Esophagus (tissue), 2 donors: ENCODE data around the gene LACC1. TPM values are rescaled to one million over a fixed set of nuclear protein-coding genes. Genes with fewer than 3 reads are reported as not detected.

ENCODE experiments used
- H3K27ac ChIP-seq, 2 donors: one replicate each; pipeline ENCODE4 v1.5.1; 2013; ENCODE audit warnings: low read depth in 2 of 2, mild to moderate bottlenecking in 2 of 2, inconsistent platforms in 1 of 2, low read length in 1 of 2, moderate library complexity in 1 of 2
- H3K27me3 ChIP-seq, 2 donors: one replicate each; pipeline ENCODE4 v1.6.1; 2013; ENCODE audit warnings: low read length in 2 of 2, control low read depth in 1 of 2, mild to moderate bottlenecking in 1 of 2; ENCODE audit not compliant: insufficient read depth in 2 of 2, control insufficient read depth in 1 of 2
- H3K36me3 ChIP-seq, 2 donors: one replicate each; pipeline ENCODE4 v1.6.1; 2013; ENCODE audit warnings: low read length in 1 of 2; ENCODE audit not compliant: control insufficient read depth in 2 of 2, insufficient read depth in 2 of 2
- H3K4me1 ChIP-seq, 2 donors: one replicate each; pipeline ENCODE4 v1.6.1; 2013; ENCODE audit warnings: low read length in 1 of 2; ENCODE audit not compliant: control insufficient read depth in 2 of 2, insufficient read depth in 2 of 2
- H3K4me3 ChIP-seq, 2 donors: one replicate each; pipeline ENCODE4 v1.5.1; 2013; ENCODE audit warnings: low read length in 2 of 2, mild to moderate bottlenecking in 2 of 2, low read depth in 1 of 2, moderate library complexity in 1 of 2
- H3K9me3 ChIP-seq, 2 donors: one replicate each; pipeline ENCODE4 v1.6.1; 2013; ENCODE audit warnings: mild to moderate bottlenecking in 2 of 2, low read depth in 1 of 2, low read length in 1 of 2, moderate library complexity in 1 of 2; ENCODE audit not compliant: control insufficient read depth in 2 of 2, insufficient read depth in 1 of 2
- WGBS, 2 donors: extraction: QIAGEN DNeasy Blood & Tissue Kit; methylation state at CpG; one replicate each; pipeline ENCODE4 v1.1.7; 2013; 5-methylcytosine and 5-hydroxymethylcytosine counted together
- polyA plus RNA-seq, 2 donors: library from polyadenylated mRNA; stranded (reverse); fragments of 200-250 nt; gene quantifications; one replicate each; pipeline ENCODE4 v1.2.3, GENCODE V29; 2013
- donor health status: healthy with polysubstance abuse.
- donor health status: Bipolar disorder and iron deficiency.

Gene LACC1
- 1 to 10 TPM; 4.6 to 5.0 TPM for polyA plus RNA-seq

DNA sequence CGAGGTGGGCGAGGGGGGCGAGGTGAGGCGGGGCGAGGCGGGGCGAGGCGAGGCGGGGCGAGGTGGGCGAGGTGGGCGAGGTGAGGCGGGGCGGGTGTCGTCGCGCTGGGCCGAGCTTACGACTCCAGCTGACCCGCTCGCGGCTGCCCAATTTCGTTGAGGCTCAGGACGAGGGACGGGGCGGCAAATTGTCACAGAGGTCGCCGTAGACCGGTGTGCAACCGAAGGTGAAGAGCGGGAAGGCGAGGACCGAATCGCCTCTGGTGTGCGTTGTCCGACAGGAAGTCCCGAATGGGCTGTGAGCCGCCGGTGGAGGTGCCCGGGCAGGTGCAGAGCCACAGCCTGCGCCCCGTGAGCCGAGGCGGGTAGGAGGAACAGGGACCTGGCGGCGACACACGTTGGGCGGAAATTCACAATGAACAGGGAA is at the start of gene LACC1:
TSS of gene LACC1 (plus strand) at position 150 of the 427 bp plus-strand sequence. CDS start 1,082 bp downstream, outside the sequence.
- whole genome bisulfite sequencing, 2 donors, result 0 to 1% methylated on average over 37 to 48 of the region's 48 CpGs
- Histone ChIP-seq H3K9me3 (no peaks in the 10 kb centered on the region), H3K27ac (peak within 1 kb of the TSS; percentile 94 to 99), H3K4me3 (peak within 1 kb of the TSS; percentile 65 to 98), H3K4me1 (no peaks in the 10 kb centered on the region), H3K36me3 (no peaks in the 10 kb centered on the region), H3K27me3 (no peaks in the 10 kb centered on the region)

DNA sequence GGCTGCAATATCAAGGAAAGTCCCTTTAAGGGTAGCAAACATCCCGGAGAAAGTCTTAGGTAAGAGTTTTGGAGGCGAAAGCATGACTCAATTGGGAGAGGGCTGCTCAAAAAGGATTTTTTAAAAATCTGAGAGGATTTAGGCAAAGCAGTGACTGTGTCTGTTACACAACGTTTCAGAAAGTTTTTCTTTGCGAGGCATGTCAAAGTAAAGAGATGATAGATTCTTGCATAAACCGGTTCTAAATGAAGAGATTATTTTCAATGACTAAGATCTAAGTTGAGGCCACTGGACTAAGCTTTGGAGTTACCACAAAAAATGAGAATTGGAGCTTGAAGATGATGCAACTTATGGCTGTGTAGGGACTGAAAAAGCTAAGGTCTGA is 49.2 kb upstream of the LACC1 start:
- Histone ChIP-seq H3K36me3 (no peaks in the 10 kb centered on the region), H3K9me3 (no peaks in the 10 kb centered on the region), H3K27me3 (no peaks in the 10 kb centered on the region), H3K4me1 (no peaks in the 10 kb centered on the region), H3K4me3 (no peak overlapping the region), H3K27ac (peak overlapping the region in 1 of 2 donors; percentile 49)
- WGBS, 2 donors, result 34 to 46% methylated on average over 5 of the region's 5 CpGs

DNA sequence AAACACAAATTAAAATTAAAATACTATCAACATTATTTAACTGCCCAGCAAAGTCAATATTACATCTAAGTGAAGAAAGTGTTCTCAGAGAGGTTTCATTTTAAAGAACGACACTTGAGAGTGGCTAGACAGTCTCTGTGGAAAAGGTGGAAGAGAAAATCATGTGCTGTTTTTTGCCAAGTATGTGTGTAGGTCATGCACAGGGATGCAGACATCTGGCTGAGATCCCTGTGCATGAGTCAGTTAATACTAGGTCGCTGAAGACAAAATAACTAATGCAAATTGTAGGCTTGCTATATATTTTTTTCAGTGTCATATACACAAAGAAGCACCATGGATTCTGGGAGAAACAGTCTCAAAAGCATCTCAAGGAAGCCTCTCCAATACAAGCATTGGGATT is 48.6 kb upstream of the LACC1 start:
- 42 to 57% methylated on average over 2 of the region's 2 CpGs for WGBS, 2 donors
- no peak overlapping the region for H3K27ac ChIP-seq
- H3K9me3 ChIP-seq, result no peaks in the 10 kb centered on the region
- H3K4me3 ChIP-seq, result no peak overlapping the region
- no peaks in the 10 kb centered on the region for H3K36me3 ChIP-seq
- H3K27me3 ChIP-seq, result no peaks in the 10 kb centered on the region
- no peaks in the 10 kb centered on the region for H3K4me1 ChIP-seq

DNA sequence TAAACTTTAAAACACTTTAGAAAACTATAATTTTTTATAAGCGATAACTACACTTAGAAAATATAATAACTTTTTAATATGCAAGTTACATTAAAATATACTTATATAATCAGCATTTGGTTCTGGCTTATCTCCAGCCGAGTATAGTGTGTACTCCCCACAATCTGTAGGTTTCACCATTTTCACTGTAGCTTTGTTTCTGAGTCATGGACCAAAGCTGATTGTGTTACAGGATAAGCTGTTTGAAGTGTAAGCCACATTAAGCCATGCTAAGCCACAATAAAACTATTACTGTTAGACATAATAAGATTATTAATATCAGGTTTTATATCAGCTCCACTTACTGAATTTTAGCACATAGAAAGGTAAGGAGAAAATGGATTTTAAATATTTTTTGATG is 44.0 kb upstream of the LACC1 start:
- no peaks in the 10 kb centered on the region for H3K4me1 ChIP-seq
- H3K9me3 ChIP-seq, result no peaks in the 10 kb centered on the region
- H3K36me3 ChIP-seq, result no peaks in the 10 kb centered on the region
- no peak overlapping the region for H3K27ac ChIP-seq
- 69 to 88% methylated on average over 2 of the region's 2 CpGs for WGBS, 2 donors
- no peaks in the 10 kb centered on the region for H3K27me3 ChIP-seq
- H3K4me3 ChIP-seq, result no peak overlapping the region

DNA sequence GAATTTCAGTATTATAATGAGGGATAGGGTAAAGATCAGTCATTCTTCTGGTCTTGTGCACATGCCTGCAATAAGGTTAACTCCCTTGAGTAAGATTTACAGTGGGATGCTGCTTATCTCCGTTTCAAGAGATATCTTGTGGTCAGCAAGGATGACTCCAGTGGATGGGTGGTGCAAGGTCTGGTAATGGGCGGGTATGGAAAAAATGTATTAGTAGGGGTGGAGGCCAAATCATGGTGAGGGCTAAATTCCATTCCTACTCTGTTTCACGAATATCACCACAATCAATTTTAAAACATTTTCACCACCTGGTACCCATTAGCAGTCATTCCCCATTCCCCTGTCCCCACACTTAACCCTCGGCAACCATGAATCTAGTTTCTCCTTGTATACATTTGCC is 40.8 kb upstream of the LACC1 start:
- Histone ChIP-seq H3K27ac (no peak overlapping the region), H3K36me3 (no peaks in the 10 kb centered on the region), H3K4me3 (no peak overlapping the region), H3K27me3 (no peaks in the 10 kb centered on the region), H3K4me1 (no peaks in the 10 kb centered on the region), H3K9me3 (no peaks in the 10 kb centered on the region)
- WGBS, 2 donors, result 80% methylated on average over 4 of the region's 4 CpGs

DNA sequence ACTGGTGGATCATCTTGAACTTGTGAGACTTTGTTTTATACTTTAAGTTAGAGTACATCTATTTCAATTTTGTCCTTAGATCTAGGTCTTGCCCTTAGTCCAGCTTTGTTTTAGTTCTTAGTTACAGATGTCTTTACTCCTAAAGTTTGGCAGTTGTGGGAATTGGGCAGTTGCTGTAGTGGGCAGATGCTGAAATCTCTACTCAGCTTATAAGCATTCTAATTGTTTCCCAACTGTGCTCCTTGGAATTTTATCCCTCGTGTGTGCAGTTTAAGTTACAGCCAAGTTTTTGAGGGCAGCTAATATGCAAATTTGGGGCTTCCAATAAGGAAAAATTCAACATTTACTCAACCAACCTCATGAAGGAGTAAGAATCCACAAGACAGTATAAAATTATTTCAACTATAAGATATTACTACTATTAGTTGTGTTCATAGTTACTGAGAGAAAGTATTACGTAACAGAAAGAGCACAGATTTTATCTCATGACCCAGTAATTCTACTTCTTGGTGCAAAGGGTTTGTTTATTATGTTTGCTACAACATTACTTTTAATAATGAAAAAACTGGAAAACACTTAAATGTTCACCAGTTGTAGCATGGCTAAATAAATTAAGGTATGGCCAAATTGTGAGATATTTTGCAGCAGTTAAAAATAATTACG is 33.1 kb upstream of the LACC1 start:
- no peaks in the 10 kb centered on the region for H3K4me1 ChIP-seq
- no peaks in the 10 kb centered on the region for H3K27me3 ChIP-seq
- H3K4me3 ChIP-seq, result no peak overlapping the region
- H3K9me3 ChIP-seq, result peaks cover 4% of the 10 kb centered on the region in 2 donors
- H3K27ac ChIP-seq, result no peak overlapping the region
- H3K36me3 ChIP-seq, result peaks cover 0 to 2% of the 10 kb centered on the region in 2 donors
- 87 to 89% methylated on average over 3 of the region's 3 CpGs for WGBS, 2 donors

DNA sequence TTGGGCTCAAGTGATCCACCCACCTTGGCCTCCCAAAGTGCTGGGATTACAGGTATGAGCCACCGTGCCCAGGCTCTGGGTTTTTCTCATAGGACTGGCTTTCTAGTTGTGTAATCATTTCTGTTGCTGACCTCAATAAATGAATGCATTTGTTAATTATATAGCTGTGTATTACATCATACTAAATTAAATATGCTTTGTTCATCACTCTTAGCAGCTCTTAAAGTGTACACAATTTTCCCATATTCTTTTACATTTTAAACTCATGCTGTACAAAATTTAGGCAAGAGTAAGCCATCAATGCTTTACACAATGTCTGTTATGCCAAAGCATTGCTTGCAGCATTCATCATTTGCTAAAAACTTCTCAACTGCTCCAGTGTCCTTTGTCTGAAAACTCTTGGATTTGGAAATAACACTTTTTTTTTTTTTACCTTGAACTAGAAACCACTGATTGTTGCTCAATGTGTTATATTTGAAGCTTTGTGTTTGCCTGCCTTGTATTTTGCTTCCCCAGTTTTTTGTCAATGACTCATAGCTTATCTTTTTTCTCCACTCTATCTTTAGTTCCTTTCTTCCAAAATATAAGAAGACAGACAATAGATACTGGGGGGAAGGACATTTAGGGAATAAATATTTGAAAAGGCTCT is 31.6 kb upstream of the LACC1 start:
- WGBS, 2 donors, result 74 to 85% methylated on average over 1 of the region's 1 CpG
- no peak overlapping the region for H3K27ac ChIP-seq

DNA sequence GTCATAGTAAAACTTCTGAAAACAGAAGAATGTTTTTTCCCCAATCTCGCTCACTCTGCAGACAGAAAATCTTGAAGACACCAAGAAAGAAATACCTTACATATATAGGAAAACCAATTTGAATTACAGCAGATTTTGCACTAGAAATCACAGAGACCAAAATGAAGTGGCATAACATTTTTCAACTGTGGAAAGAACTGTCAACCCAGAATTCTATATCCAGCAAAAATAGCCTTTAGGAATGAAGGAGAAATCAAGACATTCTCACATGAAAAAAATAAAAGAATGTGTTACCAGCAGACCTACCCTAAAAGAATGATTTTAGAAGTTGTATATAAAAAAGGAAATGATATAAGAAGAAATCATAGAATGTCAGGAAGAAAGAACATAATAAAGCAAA is 28.8 kb upstream of the LACC1 start:
- 93 to 98% methylated on average over 1 of the region's 1 CpG for WGBS, 2 donors
- no peak overlapping the region for H3K27ac ChIP-seq

More for the DNA sequence above, 31.6 kb upstream of the LACC1 start:
- Histone ChIP-seq H3K4me1 (no peaks in the 10 kb centered on the region), H3K9me3 (peaks cover 4 to 5% of the 10 kb centered on the region in 2 donors), H3K4me3 (no peak overlapping the region), H3K27me3 (no peaks in the 10 kb centered on the region), H3K36me3 (peaks cover 0 to 2% of the 10 kb centered on the region in 2 donors)

DNA sequence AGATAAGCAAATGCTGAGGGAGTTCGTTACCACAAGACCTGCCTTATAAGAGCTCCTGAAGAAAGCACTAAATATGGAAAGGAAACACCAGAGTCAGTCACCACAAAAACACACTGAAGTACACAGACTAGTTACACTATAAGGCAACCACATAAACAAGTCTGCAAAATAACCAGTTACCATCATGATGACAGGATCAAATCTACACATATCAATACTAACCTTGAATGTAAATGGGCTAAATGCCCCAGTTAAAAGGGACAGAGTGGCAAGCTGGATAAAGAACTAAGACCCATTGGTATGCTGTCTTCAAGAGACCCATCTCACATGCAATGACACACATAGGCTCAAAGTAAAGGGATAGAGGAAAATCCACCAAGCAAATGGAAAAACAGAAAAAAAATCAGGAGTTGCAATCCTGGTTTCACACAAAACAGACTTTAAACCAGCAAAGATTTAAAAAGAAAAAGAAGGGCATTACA is 26.7 kb upstream of the LACC1 start:
- Histone ChIP-seq H3K4me3 (no peak overlapping the region), H3K9me3 (peaks cover 4 to 5% of the 10 kb centered on the region in 2 donors), H3K36me3 (peaks cover 0 to 2% of the 10 kb centered on the region in 2 donors), H3K27me3 (no peaks in the 10 kb centered on the region), H3K27ac (no peak overlapping the region), H3K4me1 (no peaks in the 10 kb centered on the region)
- 96 to 100% methylated on average over 1 of the region's 1 CpG for WGBS, 2 donors

More for the DNA sequence above, 28.8 kb upstream of the LACC1 start:
- no peaks in the 10 kb centered on the region for H3K27me3 ChIP-seq
- H3K36me3 ChIP-seq, result peaks cover 0 to 2% of the 10 kb centered on the region in 2 donors
- peaks cover 4 to 5% of the 10 kb centered on the region in 2 donors for H3K9me3 ChIP-seq
- no peak overlapping the region for H3K4me3 ChIP-seq
- no peaks in the 10 kb centered on the region for H3K4me1 ChIP-seq
